ENCODE results near the gene INSL3. TPM values are rescaled to one million over a fixed set of nuclear protein-coding genes. Genes with fewer than 3 reads are reported as not detected.

INSL3 gene
- total and polyA plus RNA-seq, 2 of the 13 experiments (the other 11 are each of a cell fraction or from before 2014, with no cell fraction given): 0.30 TPM; not detected in 1

GRCh38 chr19:17855280-17856152 lies 34.2 kb upstream of the INSL3 start (continued):
- TF ChIP-seq ZNF292 (CRISPR knock-in tag; IDR thresholded peaks at IDR 0.05; ENCODE audit: borderline replicate concordance, low read depth): no peak
- TF ChIP-seq, protein P1, sequence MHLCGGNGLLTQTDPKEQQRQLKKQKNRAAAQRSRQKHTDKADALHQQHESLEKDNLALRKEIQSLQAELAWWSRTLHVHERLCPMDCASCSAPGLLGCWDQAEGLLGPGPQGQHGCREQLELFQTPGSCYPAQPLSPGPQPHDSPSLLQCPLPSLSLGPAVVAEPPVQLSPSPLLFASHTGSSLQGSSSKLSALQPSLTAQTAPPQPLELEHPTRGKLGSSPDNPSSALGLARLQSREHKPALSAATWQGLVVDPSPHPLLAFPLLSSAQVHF (CRISPR knock-in tag; IDR thresholded peaks at IDR 0.05): no peak
- TF ChIP-seq ZNF207 (IDR thresholded peaks at IDR 0.05; ENCODE audit: borderline replicate concordance): no peak
- TF ChIP-seq CREB1 (IDR thresholded peaks at IDR 0.05): no peak
- no peak for TF ChIP-seq CREB1 (CRISPR knock-in tag; IDR thresholded peaks at IDR 0.05)
- no peak for TF ChIP-seq ZSCAN29 (CRISPR knock-in tag; conservative IDR thresholded peaks at IDR 0.05)
- TF ChIP-seq ZNF629 (CRISPR knock-in tag; conservative IDR thresholded peaks at IDR 0.05): no peak
- TF ChIP-seq, protein P2, sequence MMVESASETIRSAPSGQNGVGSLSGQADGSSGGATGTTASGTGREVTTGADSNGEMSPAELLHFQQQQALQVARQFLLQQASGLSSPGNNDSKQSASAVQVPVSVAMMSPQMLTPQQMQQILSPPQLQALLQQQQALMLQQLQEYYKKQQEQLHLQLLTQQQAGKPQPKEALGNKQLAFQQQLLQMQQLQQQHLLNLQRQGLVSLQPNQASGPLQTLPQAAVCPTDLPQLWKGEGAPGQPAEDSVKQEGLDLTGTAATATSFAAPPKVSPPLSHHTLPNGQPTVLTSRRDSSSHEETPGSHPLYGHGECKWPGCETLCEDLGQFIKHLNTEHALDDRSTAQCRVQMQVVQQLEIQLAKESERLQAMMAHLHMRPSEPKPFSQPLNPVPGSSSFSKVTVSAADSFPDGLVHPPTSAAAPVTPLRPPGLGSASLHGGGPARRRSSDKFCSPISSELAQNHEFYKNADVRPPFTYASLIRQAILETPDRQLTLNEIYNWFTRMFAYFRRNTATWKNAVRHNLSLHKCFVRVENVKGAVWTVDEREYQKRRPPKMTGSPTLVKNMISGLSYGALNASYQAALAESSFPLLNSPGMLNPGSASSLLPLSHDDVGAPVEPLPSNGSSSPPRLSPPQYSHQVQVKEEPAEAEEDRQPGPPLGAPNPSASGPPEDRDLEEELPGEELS (CRISPR knock-in tag; IDR thresholded peaks at IDR 0.05): no peak; the same call in 1 of the 2 replicates
- no peak for TF ChIP-seq BCL6 (CRISPR knock-in tag; IDR thresholded peaks at IDR 0.05)
- no peak for TF ChIP-seq ZFP36L1 (CRISPR knock-in tag; IDR thresholded peaks at IDR 0.05)
- peak; percentile 47; the same call in 1 of the 2 replicates for TF ChIP-seq IKZF5 (CRISPR knock-in tag; IDR thresholded peaks at IDR 0.05)
- TF ChIP-seq, protein P3, sequence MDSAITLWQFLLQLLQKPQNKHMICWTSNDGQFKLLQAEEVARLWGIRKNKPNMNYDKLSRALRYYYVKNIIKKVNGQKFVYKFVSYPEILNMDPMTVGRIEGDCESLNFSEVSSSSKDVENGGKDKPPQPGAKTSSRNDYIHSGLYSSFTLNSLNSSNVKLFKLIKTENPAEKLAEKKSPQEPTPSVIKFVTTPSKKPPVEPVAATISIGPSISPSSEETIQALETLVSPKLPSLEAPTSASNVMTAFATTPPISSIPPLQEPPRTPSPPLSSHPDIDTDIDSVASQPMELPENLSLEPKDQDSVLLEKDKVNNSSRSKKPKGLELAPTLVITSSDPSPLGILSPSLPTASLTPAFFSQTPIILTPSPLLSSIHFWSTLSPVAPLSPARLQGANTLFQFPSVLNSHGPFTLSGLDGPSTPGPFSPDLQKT (CRISPR knock-in tag; IDR thresholded peaks at IDR 0.05; ENCODE audit: borderline replicate concordance): no peak
- no peak for TF ChIP-seq SNAPC2 (CRISPR knock-in tag; IDR thresholded peaks at IDR 0.05)
- TF ChIP-seq, protein P4, sequence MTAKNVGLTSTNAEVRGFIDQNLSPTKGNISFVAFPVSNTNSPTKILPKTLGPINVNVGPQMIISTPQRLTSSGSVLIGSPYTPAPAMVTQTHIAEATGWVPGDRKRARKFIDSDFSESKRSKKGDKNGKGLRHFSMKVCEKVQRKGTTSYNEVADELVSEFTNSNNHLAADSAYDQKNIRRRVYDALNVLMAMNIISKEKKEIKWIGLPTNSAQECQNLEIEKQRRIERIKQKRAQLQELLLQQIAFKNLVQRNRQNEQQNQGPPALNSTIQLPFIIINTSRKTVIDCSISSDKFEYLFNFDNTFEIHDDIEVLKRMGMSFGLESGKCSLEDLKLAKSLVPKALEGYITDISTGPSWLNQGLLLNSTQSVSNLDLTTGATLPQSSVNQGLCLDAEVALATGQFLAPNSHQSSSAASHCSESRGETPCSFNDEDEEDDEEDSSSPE (CRISPR knock-in tag; IDR thresholded peaks at IDR 0.05): no peak
- TF ChIP-seq CEBPZ (IDR thresholded peaks at IDR 0.05; ENCODE audit: low read length): no peak
- no peak for TF ChIP-seq DMTF1 (CRISPR knock-in tag; IDR thresholded peaks at IDR 0.05)
